ENCODE results near the gene MRPS17. TPM values are rescaled to one million over a fixed set of nuclear protein-coding genes. Genes with fewer than 3 reads are reported as not detected.

Gene MRPS17
- total and polyA plus RNA-seq, 4 donors = 7.2 to 39.7 (median 10.7) TPM

DNA sequence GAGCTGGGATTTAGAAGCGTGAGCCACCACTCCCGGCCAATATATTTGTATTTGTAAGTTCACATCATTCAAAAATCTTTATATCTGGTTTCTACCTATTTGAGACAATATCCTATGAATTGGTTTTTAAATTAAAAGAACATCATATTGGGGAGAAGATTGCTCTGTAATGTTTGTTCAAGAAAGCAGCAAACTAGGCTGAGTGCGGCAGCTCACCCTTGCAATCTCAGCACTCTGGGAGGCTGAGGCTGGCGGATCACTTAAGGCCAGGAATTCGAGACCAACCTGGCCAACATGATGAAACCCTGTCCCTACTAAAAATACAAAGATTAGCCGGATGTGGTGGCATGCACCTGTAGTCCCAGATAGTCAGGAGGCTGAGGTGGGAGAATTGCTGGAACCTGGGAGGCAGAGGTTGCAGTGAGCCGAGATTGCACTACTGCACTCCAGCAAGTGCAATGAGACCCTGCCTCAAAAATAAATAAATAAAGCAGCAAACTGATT is 22.1 kb downstream of the MRPS17 start:
- WGBS = 95% methylated on average over 7 of the region's 7 CpGs
- no peak for DNase-seq (ENCODE audit: low spot score)
- Histone ChIP-seq H3K9me3 (ENCODE audit: control insufficient read depth in 4 of 4, low read length in 3 of 4) (no peaks in the 10 kb centered on the region), H3K36me3 (ENCODE audit: control insufficient read depth in 4 of 4, insufficient read depth in 3 of 4, low read depth in 1 of 4, low read length in 3 of 4) (peaks cover 3 to 12% (median 5%) of the 10 kb centered on the region in 4 donors), H3K4me3 (ENCODE audit: low read depth in 1 of 3, low read length in 3 of 3) (no peak overlapping the region), H3K27me3 (ENCODE audit: control insufficient read depth in 4 of 4, insufficient read depth in 4 of 4, low read length in 3 of 4) (no peaks in the 10 kb centered on the region), H3K9ac (ENCODE audit: low read depth in 1 of 2, low read length in 2 of 2) (no peak overlapping the region), H3K4me1 (ENCODE audit: control insufficient read depth in 4 of 4, insufficient read depth in 4 of 4, low read length in 3 of 4) (peaks cover 0 to 1% (median 0%) of the 10 kb centered on the region in 4 donors), H3K27ac (ENCODE audit: low read depth in 1 of 2, low read length in 2 of 2) (no peak overlapping the region)
- no peak for TF ChIP-seq FOXA1 (IDR thresholded peaks at IDR 0.05)
- no peak for TF ChIP-seq EGR1 (IDR thresholded peaks at IDR 0.05; ENCODE audit: low read depth in 2 of 2)
- no peak for TF ChIP-seq SP1 (IDR thresholded peaks at IDR 0.05)
- no peak for TF ChIP-seq RXRA (IDR thresholded peaks at IDR 0.05)

DNA sequence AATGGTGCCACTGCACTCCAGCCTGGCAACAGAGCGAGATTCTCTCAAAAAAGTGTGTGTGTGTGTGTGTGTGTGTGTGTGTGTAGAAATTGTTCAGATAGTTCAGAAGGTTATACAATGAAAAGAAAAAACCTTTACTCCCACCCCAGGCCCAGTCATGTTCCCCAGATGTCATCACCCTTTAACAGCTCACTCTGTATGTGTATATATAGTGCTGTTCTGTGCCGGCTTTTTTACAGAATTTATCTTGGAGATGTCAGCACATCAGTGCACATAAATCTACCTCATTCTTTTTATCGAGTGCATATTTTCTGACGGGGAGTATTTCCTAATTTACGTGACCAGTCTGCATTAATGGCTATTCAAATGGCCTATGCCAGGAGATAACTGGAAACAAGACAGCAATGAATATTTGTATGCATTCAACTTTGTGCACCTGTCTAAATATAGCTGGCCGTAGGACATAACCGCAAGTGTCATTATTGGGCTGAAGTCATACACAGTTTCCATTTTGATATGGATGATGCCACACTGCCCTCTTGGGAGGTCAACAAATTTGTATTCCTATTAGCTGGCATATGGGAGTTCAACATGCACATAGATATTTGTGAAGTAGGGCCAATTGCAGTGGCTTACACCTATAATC is 24.4 kb downstream of the MRPS17 start:
- Histone ChIP-seq H3K4me3 (ENCODE audit: low read depth in 1 of 3, low read length in 3 of 3) (no peak overlapping the region), H3K27ac (ENCODE audit: low read depth in 1 of 2, low read length in 2 of 2) (no peak overlapping the region), H3K9ac (ENCODE audit: low read depth in 1 of 2, low read length in 2 of 2) (no peak overlapping the region), H3K4me1 (ENCODE audit: control insufficient read depth in 4 of 4, insufficient read depth in 4 of 4, low read length in 3 of 4) (peaks cover 0 to 1% (median 0%) of the 10 kb centered on the region in 4 donors), H3K27me3 (ENCODE audit: control insufficient read depth in 4 of 4, insufficient read depth in 4 of 4, low read length in 3 of 4) (no peaks in the 10 kb centered on the region), H3K36me3 (ENCODE audit: control insufficient read depth in 4 of 4, insufficient read depth in 3 of 4, low read depth in 1 of 4, low read length in 3 of 4) (peaks cover 4 to 30% (median 24%) of the 10 kb centered on the region in 4 donors), H3K9me3 (ENCODE audit: control insufficient read depth in 4 of 4, low read length in 3 of 4) (no peaks in the 10 kb centered on the region)
- DNase-seq (ENCODE audit: low spot score) = no peak
- TF ChIP-seq, protein P1, sequence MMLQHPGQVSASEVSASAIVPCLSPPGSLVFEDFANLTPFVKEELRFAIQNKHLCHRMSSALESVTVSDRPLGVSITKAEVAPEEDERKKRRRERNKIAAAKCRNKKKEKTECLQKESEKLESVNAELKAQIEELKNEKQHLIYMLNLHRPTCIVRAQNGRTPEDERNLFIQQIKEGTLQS (IDR thresholded peaks at IDR 0.05) = no peak
- no peak for TF ChIP-seq HNF4A (conservative IDR thresholded peaks at IDR 0.05)
- TF ChIP-seq, protein P2, sequence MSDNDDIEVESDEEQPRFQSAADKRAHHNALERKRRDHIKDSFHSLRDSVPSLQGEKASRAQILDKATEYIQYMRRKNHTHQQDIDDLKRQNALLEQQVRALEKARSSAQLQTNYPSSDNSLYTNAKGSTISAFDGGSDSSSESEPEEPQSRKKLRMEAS (IDR thresholded peaks at IDR 0.05) = no peak
- TF ChIP-seq EGR1 (IDR thresholded peaks at IDR 0.05; ENCODE audit: low read depth in 2 of 2) = no peak
- no peak for TF ChIP-seq FOXA2 (IDR thresholded peaks at IDR 0.05)
- TF ChIP-seq SP1 (IDR thresholded peaks at IDR 0.05) = no peak
- TF ChIP-seq, protein P3, sequence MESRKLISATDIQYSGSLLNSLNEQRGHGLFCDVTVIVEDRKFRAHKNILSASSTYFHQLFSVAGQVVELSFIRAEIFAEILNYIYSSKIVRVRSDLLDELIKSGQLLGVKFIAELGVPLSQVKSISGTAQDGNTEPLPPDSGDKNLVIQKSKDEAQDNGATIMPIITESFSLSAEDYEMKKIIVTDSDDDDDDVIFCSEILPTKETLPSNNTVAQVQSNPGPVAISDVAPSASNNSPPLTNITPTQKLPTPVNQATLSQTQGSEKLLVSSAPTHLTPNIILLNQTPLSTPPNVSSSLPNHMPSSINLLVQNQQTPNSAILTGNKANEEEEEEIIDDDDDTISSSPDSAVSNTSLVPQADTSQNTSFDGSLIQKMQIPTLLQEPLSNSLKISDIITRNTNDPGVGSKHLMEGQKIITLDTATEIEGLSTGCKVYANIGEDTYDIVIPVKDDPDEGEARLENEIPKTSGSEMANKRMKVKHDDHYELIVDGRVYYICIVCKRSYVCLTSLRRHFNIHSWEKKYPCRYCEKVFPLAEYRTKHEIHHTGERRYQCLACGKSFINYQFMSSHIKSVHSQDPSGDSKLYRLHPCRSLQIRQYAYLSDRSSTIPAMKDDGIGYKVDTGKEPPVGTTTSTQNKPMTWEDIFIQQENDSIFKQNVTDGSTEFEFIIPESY (IDR thresholded peaks at IDR 0.05) = no peak
- TF ChIP-seq, protein P4, sequence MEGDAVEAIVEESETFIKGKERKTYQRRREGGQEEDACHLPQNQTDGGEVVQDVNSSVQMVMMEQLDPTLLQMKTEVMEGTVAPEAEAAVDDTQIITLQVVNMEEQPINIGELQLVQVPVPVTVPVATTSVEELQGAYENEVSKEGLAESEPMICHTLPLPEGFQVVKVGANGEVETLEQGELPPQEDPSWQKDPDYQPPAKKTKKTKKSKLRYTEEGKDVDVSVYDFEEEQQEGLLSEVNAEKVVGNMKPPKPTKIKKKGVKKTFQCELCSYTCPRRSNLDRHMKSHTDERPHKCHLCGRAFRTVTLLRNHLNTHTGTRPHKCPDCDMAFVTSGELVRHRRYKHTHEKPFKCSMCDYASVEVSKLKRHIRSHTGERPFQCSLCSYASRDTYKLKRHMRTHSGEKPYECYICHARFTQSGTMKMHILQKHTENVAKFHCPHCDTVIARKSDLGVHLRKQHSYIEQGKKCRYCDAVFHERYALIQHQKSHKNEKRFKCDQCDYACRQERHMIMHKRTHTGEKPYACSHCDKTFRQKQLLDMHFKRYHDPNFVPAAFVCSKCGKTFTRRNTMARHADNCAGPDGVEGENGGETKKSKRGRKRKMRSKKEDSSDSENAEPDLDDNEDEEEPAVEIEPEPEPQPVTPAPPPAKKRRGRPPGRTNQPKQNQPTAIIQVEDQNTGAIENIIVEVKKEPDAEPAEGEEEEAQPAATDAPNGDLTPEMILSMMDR (IDR thresholded peaks at IDR 0.05; ENCODE audit: low read depth, low read length, missing input control) = no peak
- 92% methylated on average over 7 of the region's 7 CpGs for WGBS

DNA sequence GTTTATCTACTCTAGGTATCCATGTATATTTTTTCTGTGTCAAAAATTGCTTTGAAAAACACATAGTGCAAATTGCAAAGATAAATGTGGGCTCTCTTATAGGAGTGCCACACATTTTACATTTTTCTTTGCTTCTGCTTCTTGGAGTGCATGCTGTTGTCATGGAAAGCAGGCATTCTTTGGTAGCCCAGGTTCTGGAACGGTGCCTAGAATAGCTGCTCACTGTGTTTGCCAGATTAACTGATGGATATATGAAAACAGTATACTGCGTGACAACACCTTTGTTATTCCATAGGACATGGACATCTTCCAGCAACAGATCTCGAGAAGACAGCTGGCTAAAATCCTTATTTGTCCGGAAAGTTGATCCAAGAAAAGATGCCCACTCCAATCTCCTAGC is 26.2 kb downstream of the MRPS17 start:
- 81% methylated on average over 4 of the region's 4 CpGs for WGBS

More for the DNA sequence above, 26.2 kb downstream of the MRPS17 start:
- TF ChIP-seq FOXA1 (IDR thresholded peaks at IDR 0.05) = no peak
- no peak for DNase-seq (ENCODE audit: low spot score)
- Histone ChIP-seq H3K4me1 (ENCODE audit: control insufficient read depth in 4 of 4, insufficient read depth in 4 of 4, low read length in 3 of 4) (peaks cover 0 to 1% (median 0%) of the 10 kb centered on the region in 4 donors), H3K27ac (ENCODE audit: low read depth in 1 of 2, low read length in 2 of 2) (no peak overlapping the region), H3K9ac (ENCODE audit: low read depth in 1 of 2, low read length in 2 of 2) (no peak overlapping the region), H3K9me3 (ENCODE audit: control insufficient read depth in 4 of 4, low read length in 3 of 4) (no peaks in the 10 kb centered on the region), H3K27me3 (ENCODE audit: control insufficient read depth in 4 of 4, insufficient read depth in 4 of 4, low read length in 3 of 4) (no peaks in the 10 kb centered on the region), H3K4me3 (ENCODE audit: low read depth in 1 of 3, low read length in 3 of 3) (no peak overlapping the region), H3K36me3 (ENCODE audit: control insufficient read depth in 4 of 4, insufficient read depth in 3 of 4, low read depth in 1 of 4, low read length in 3 of 4) (peaks cover 5 to 40% (median 36%) of the 10 kb centered on the region in 4 donors)
